Endothelial cell (in vitro differentiated cells): ENCODE results near the gene STK32C. TPM values are rescaled to one million over a fixed set of nuclear protein-coding genes. Genes with fewer than 3 reads are reported as not detected.

Source experiments
- DNase-seq: peaks from one replicate; pipeline ENCODE4 v3.0.0; 2021; ENCODE audit warnings: low spot score
- H3K27ac Mint-ChIP-seq: one replicate; pipeline ENCODE4 v1.8.0; 2021; ENCODE audit warnings: mixed read lengths, inconsistent platforms; ENCODE audit not compliant: unreplicated experiment
- H3K27me3 Mint-ChIP-seq: one replicate; pipeline ENCODE4 v1.8.0; 2021; ENCODE audit warnings: mild to moderate bottlenecking, moderate library complexity, mixed read lengths, inconsistent platforms; ENCODE audit not compliant: unreplicated experiment
- H3K36me3 Mint-ChIP-seq: one replicate; pipeline ENCODE4 v1.8.0; 2021; ENCODE audit warnings: mild to moderate bottlenecking, low read depth, mixed read lengths, inconsistent platforms; ENCODE audit not compliant: unreplicated experiment
- H3K4me1 Mint-ChIP-seq: one replicate; pipeline ENCODE4 v1.8.0; 2021; ENCODE audit warnings: mild to moderate bottlenecking, mixed read lengths, inconsistent platforms; ENCODE audit not compliant: unreplicated experiment
- H3K4me3 Mint-ChIP-seq: one replicate; pipeline ENCODE4 v1.8.0; 2021; ENCODE audit warnings: mild to moderate bottlenecking, mixed read lengths, inconsistent platforms; ENCODE audit not compliant: unreplicated experiment
- H3K9me3 Mint-ChIP-seq: one replicate; pipeline ENCODE4 v1.8.0; 2021; ENCODE audit warnings: mixed read lengths, inconsistent platforms; ENCODE audit not compliant: unreplicated experiment
- total RNA-seq: library from RNA; stranded (reverse); fragmentation: NEBNext Ultra II Directional; extraction: Animal tissue kit (Norgen Biotek cat#: 25700); gene quantifications from one replicate; pipeline ENCODE4 v1.2.1, GENCODE V29; 2021; ENCODE audit not compliant: unreplicated experiment
- TF ChIP-seq, protein P1 (sequence below): fragments of 200-600 bp; sonication (generic); IDR thresholded peaks from one replicate; pipeline ENCODE4 v1.5.0; 2021; ENCODE audit warnings: antibody characterized with exemption; ENCODE audit not compliant: unreplicated experiment

STK32C gene
- total RNA-seq, 1 donor from 2014 or later, result 12.6 TPM

DNA sequence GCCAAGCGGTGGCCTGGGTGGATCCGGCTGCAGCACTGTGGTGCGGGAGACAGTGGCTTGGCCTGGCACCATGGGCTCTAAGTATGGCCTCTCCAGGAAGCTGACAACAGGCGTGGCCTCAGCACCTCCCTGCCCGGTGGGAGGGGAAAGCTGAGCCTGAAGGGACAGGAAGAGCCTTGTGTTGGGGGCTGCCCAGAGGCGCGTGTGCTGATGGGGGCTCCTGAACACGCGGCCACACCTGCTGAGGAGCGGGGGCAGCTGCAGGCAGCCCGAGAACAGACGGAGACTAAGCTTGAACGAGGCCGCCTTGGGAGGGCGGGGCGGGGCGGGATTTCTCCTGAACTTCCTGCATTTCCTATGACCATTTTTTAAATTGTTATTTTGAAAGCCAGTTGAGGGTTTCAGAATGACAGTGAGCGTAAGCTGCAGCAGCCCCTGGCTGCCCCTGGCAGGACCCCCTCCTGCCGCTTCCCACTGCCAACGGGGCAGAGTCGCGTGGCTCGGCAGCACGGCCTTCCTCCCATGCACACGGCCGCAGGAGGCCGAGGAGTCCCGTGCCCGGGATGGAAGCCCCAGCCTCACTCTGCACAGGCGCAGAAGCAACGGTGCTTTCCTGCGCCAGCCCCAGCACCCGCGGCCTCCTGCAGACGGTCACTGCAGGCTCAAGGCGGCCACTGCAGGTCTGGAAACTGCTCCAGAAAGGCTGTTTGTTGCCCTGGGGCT, 77.8 kb downstream of the STK32C start:
- peaks cover 18% of the 10 kb centered on the region for H3K27me3 Mint-ChIP-seq
- no peak overlapping the region for H3K4me3 Mint-ChIP-seq
- TF ChIP-seq, protein P1, sequence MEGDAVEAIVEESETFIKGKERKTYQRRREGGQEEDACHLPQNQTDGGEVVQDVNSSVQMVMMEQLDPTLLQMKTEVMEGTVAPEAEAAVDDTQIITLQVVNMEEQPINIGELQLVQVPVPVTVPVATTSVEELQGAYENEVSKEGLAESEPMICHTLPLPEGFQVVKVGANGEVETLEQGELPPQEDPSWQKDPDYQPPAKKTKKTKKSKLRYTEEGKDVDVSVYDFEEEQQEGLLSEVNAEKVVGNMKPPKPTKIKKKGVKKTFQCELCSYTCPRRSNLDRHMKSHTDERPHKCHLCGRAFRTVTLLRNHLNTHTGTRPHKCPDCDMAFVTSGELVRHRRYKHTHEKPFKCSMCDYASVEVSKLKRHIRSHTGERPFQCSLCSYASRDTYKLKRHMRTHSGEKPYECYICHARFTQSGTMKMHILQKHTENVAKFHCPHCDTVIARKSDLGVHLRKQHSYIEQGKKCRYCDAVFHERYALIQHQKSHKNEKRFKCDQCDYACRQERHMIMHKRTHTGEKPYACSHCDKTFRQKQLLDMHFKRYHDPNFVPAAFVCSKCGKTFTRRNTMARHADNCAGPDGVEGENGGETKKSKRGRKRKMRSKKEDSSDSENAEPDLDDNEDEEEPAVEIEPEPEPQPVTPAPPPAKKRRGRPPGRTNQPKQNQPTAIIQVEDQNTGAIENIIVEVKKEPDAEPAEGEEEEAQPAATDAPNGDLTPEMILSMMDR, result no peak

GRCh38 chr10:132229096-132229495, 78.7 kb downstream of the STK32C start:
- Mint-ChIP-seq H3K9me3 (no peaks in the 10 kb centered on the region), H3K4me1 (peaks cover 15% of the 10 kb centered on the region), H3K27me3 (peaks cover 18% of the 10 kb centered on the region), H3K27ac (no peak overlapping the region), H3K36me3 (peaks cover 10% of the 10 kb centered on the region), H3K4me3 (no peak overlapping the region)
- TF ChIP-seq, protein P1, result no peak
- no peak for DNase-seq

More for the DNA sequence above, 77.8 kb downstream of the STK32C start:
- no peak overlapping the region for H3K27ac Mint-ChIP-seq
- peaks cover 15% of the 10 kb centered on the region for H3K4me1 Mint-ChIP-seq
- no peak for DNase-seq
- peaks cover 10% of the 10 kb centered on the region for H3K36me3 Mint-ChIP-seq
- no peaks in the 10 kb centered on the region for H3K9me3 Mint-ChIP-seq

DNA sequence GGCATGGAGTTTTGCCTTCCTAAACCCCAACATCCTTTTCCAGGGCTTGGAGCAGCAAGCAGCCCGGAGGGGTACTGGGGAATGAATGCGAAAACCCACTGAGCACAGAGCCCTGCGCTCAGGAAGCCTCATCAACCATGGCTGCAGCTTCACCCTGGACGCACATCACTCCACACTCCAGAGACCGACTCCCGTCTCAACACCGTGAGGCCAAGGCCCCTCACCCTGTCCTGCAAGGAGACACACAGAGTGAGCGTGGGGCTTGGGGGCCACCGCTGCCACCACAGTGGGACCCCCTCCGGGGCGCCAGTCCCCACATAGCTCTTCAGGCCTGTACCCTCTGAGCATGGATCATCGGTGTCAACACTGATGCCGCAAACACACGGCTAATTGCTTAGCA, 79.1 kb downstream of the STK32C start:
- no peak for DNase-seq
- Mint-ChIP-seq H3K27ac (no peak overlapping the region), H3K9me3 (no peaks in the 10 kb centered on the region), H3K27me3 (peaks cover 18% of the 10 kb centered on the region), H3K4me1 (peaks cover 15% of the 10 kb centered on the region), H3K4me3 (no peak overlapping the region), H3K36me3 (peaks cover 10% of the 10 kb centered on the region)
- TF ChIP-seq, protein P1, result no peak

GRCh38 chr10:132227851-132228390, 79.8 kb downstream of the STK32C start:
- Mint-ChIP-seq H3K4me3 (no peak overlapping the region), H3K27me3 (peaks cover 18% of the 10 kb centered on the region), H3K27ac (no peak overlapping the region), H3K36me3 (peaks cover 10% of the 10 kb centered on the region), H3K9me3 (no peaks in the 10 kb centered on the region), H3K4me1 (peaks cover 15% of the 10 kb centered on the region)
- TF ChIP-seq, protein P1, result no peak
- no peak for DNase-seq
